Activated T-cell treated with anti-CD3 and anti-CD28 coated beads, Interleukin-2, amount 50 U/mL, for 72 hours (primary cell): Measurements from ENCODE around the gene LRRC49. TPM values are rescaled to one million over a fixed set of nuclear protein-coding genes. Genes with fewer than 3 reads are reported as not detected.
"Not testable (repeated sequence)": the region's sequence is repeated elsewhere in the genome, so short reads cannot be mapped to it uniquely, and the experiment has no call there.

ENCODE experiments used
- ATAC-seq, 2 donors: fragments of 150-1000 bp; cut with Tn5 transposase; replicated peaks in 1 of 2; 2 replicates each; pipeline ENCODE4 v1.10.0; 2021; ENCODE audit warnings: moderate library complexity in 2 of 2, mild to moderate bottlenecking in 1 of 2
- DNase-seq, 2 donors: peaks; one replicate each; pipeline ENCODE4 v3.0.0; 2021 to 2022; ENCODE audit warnings: mixed read lengths in 1 of 2
- H3K27ac Mint-ChIP-seq: one replicate; pipeline ENCODE4 v1.8.0; 2022; ENCODE audit warnings: mild to moderate bottlenecking, moderate library complexity, mixed read lengths
- H3K27me3 Mint-ChIP-seq: one replicate; pipeline ENCODE4 v1.8.0; 2022; ENCODE audit warnings: low read depth, mixed read lengths
- H3K36me3 Mint-ChIP-seq, 2 donors: one replicate each; pipeline ENCODE4 v1.8.0; 2022; ENCODE audit warnings: mixed read lengths in 2 of 2, mild to moderate bottlenecking in 1 of 2; ENCODE audit not compliant: insufficient read depth in 2 of 2
- H3K4me1 Mint-ChIP-seq: one replicate; pipeline ENCODE4 v1.8.0; 2022; ENCODE audit warnings: low read depth, mixed read lengths
- H3K4me3 Mint-ChIP-seq, 2 donors: one replicate each; pipeline ENCODE4 v1.8.0; 2022; ENCODE audit warnings: mild to moderate bottlenecking in 2 of 2, mixed read lengths in 2 of 2, moderate library complexity in 2 of 2
- H3K9me3 Mint-ChIP-seq, 2 donors: one replicate each; pipeline ENCODE4 v1.8.0; 2022; ENCODE audit warnings: mixed read lengths in 2 of 2
- total RNA-seq, 2 donors: library from RNA; stranded (reverse); gene quantifications; one replicate each; pipeline ENCODE4 v1.2.3, GENCODE V29; 2022

Gene LRRC49
- total RNA-seq, 2 donors from 2014 or later: 0.41 to 2.2 TPM

- Mint-ChIP-seq H3K36me3 (peaks cover 0 to 3% of the 10 kb centered on the region in 2 donors), H3K27me3 (peaks cover 13% of the 10 kb centered on the region), H3K4me3 (no peak overlapping the region), H3K4me1 (no peaks in the 10 kb centered on the region), H3K27ac (no peak overlapping the region), H3K9me3 (peaks cover 2 to 4% of the 10 kb centered on the region in 2 donors)
- ATAC-seq (no peak), DNase-seq (no peak)
These were observed 25.3 kb downstream of the LRRC49 start for GRCh38 chr15:70917955-70918354.

GRCh38 chr15:70920981-70921696, 28.5 kb downstream of the LRRC49 start:
- ATAC-seq: no peak

GRCh38 chr15:70922119-70922518, 29.5 kb downstream of the LRRC49 start:
- H3K9me3 Mint-ChIP-seq: peaks cover 2 to 4% of the 10 kb centered on the region in 2 donors
- peaks cover 26% of the 10 kb centered on the region for H3K27me3 Mint-ChIP-seq

More at GRCh38 chr15:70920981-70921696, 28.5 kb downstream of the LRRC49 start:
- Mint-ChIP-seq H3K27me3 (peaks cover 26% of the 10 kb centered on the region), H3K36me3 (peaks cover 0 to 3% of the 10 kb centered on the region in 2 donors), H3K4me1 (no peaks in the 10 kb centered on the region), H3K4me3 (no peak overlapping the region), H3K9me3 (peaks cover 2 to 4% of the 10 kb centered on the region in 2 donors), H3K27ac (no peak overlapping the region)
- no peak for DNase-seq

GRCh38 chr15:70923311-70924080, 30.9 kb downstream of the LRRC49 start:
- Mint-ChIP-seq H3K27ac (no peak overlapping the region), H3K36me3 (peaks cover 0 to 3% of the 10 kb centered on the region in 2 donors), H3K4me3 (no peak overlapping the region), H3K9me3 (peaks cover 2 to 4% of the 10 kb centered on the region in 2 donors), H3K27me3 (peaks cover 23% of the 10 kb centered on the region), H3K4me1 (no peaks in the 10 kb centered on the region)
- DNase-seq (no peak), ATAC-seq (no peak)

More at GRCh38 chr15:70922119-70922518, 29.5 kb downstream of the LRRC49 start:
- ATAC-seq: no peak
- H3K4me3 Mint-ChIP-seq: no peak overlapping the region
- H3K4me1 Mint-ChIP-seq: no peaks in the 10 kb centered on the region
- H3K36me3 Mint-ChIP-seq: peaks cover 0 to 3% of the 10 kb centered on the region in 2 donors
- H3K27ac Mint-ChIP-seq: no peak overlapping the region
- DNase-seq: no peak

- H3K27ac Mint-ChIP-seq, H3K9me3 Mint-ChIP-seq, H3K4me1 Mint-ChIP-seq, H3K36me3 Mint-ChIP-seq, DNase-seq, H3K4me3 Mint-ChIP-seq, ATAC-seq: not testable (repeated sequence)
- peaks cover 16% of the 10 kb centered on the region for H3K27me3 Mint-ChIP-seq
These were observed 34.3 kb downstream of the LRRC49 start for GRCh38 chr15:70926914-70927313.

GRCh38 chr15:70931821-70932220, 39.2 kb downstream of the LRRC49 start:
- Mint-ChIP-seq H3K36me3 (no peaks in the 10 kb centered on the region), H3K4me3 (no peak overlapping the region), H3K27me3 (peaks cover 6% of the 10 kb centered on the region), H3K4me1 (no peaks in the 10 kb centered on the region), H3K9me3 (no peaks in the 10 kb centered on the region), H3K27ac (no peak overlapping the region)
- ATAC-seq: no peak
- DNase-seq: no peak

GRCh38 chr15:70932397-70932796, 39.8 kb downstream of the LRRC49 start:
- H3K36me3 Mint-ChIP-seq: no peaks in the 10 kb centered on the region
- H3K4me3 Mint-ChIP-seq: no peak overlapping the region
- peaks cover 6% of the 10 kb centered on the region for H3K27me3 Mint-ChIP-seq
- no peak overlapping the region for H3K27ac Mint-ChIP-seq
- no peaks in the 10 kb centered on the region for H3K9me3 Mint-ChIP-seq
- H3K4me1 Mint-ChIP-seq: no peaks in the 10 kb centered on the region
- no peak for ATAC-seq
- no peak for DNase-seq

- DNase-seq: no peak
- ATAC-seq: no peak
- Mint-ChIP-seq H3K4me1 (no peaks in the 10 kb centered on the region), H3K36me3 (no peaks in the 10 kb centered on the region), H3K9me3 (no peaks in the 10 kb centered on the region), H3K4me3 (no peak overlapping the region), H3K27ac (no peak overlapping the region), H3K27me3 (peaks cover 6% of the 10 kb centered on the region)
These were observed 40.8 kb downstream of the LRRC49 start for GRCh38 chr15:70933411-70933810.

- ATAC-seq (no peak), DNase-seq (no peak)
- no peaks in the 10 kb centered on the region for H3K4me1 Mint-ChIP-seq
- H3K27me3 Mint-ChIP-seq: peaks cover 6% of the 10 kb centered on the region
- H3K9me3 Mint-ChIP-seq: no peaks in the 10 kb centered on the region
- H3K27ac Mint-ChIP-seq: no peak overlapping the region
- H3K4me3 Mint-ChIP-seq: no peak overlapping the region
- H3K36me3 Mint-ChIP-seq: no peaks in the 10 kb centered on the region
These were observed 43.0 kb downstream of the LRRC49 start for GRCh38 chr15:70935631-70936030.

GRCh38 chr15:70936326-70936725, 43.7 kb downstream of the LRRC49 start:
- Mint-ChIP-seq H3K4me1 (no peaks in the 10 kb centered on the region), H3K9me3 (no peaks in the 10 kb centered on the region), H3K27ac (no peak overlapping the region), H3K4me3 (no peak overlapping the region), H3K27me3 (peaks cover 6% of the 10 kb centered on the region), H3K36me3 (no peaks in the 10 kb centered on the region)
- DNase-seq (no peak), ATAC-seq (no peak)

GRCh38 chr15:70943285-70943684, 50.7 kb downstream of the LRRC49 start:
- DNase-seq, ATAC-seq, H3K27ac Mint-ChIP-seq, H3K9me3 Mint-ChIP-seq, H3K36me3 Mint-ChIP-seq, H3K4me3 Mint-ChIP-seq, H3K4me1 Mint-ChIP-seq: not testable (repeated sequence)
- peaks cover 19% of the 10 kb centered on the region for H3K27me3 Mint-ChIP-seq

- H3K36me3 Mint-ChIP-seq: peaks cover 0 to 1% of the 10 kb centered on the region in 2 donors
- DNase-seq (no peak), ATAC-seq (no peak)
- H3K27ac Mint-ChIP-seq: no peak overlapping the region
- H3K4me1 Mint-ChIP-seq: no peaks in the 10 kb centered on the region
- peaks cover 0 to 4% of the 10 kb centered on the region in 2 donors for H3K9me3 Mint-ChIP-seq
- no peak overlapping the region for H3K4me3 Mint-ChIP-seq
- H3K27me3 Mint-ChIP-seq: peaks cover 29% of the 10 kb centered on the region
These were observed 55.0 kb downstream of the LRRC49 start for GRCh38 chr15:70947351-70948335.
